Stimulated activated naive CD4-positive, alpha-beta T cell (primary cell): Measurements from ENCODE around the gene ANKFY1.
A peak's percentile ranks its signal among the peaks of the same experiment; 100 is the strongest.

Experiments
- DNase-seq, 6 experiments: peaks; one replicate each; lab custom pipeline; 2025; lab: John Stamatoyannopoulos, UW

ANKFY1 gene, protein sequence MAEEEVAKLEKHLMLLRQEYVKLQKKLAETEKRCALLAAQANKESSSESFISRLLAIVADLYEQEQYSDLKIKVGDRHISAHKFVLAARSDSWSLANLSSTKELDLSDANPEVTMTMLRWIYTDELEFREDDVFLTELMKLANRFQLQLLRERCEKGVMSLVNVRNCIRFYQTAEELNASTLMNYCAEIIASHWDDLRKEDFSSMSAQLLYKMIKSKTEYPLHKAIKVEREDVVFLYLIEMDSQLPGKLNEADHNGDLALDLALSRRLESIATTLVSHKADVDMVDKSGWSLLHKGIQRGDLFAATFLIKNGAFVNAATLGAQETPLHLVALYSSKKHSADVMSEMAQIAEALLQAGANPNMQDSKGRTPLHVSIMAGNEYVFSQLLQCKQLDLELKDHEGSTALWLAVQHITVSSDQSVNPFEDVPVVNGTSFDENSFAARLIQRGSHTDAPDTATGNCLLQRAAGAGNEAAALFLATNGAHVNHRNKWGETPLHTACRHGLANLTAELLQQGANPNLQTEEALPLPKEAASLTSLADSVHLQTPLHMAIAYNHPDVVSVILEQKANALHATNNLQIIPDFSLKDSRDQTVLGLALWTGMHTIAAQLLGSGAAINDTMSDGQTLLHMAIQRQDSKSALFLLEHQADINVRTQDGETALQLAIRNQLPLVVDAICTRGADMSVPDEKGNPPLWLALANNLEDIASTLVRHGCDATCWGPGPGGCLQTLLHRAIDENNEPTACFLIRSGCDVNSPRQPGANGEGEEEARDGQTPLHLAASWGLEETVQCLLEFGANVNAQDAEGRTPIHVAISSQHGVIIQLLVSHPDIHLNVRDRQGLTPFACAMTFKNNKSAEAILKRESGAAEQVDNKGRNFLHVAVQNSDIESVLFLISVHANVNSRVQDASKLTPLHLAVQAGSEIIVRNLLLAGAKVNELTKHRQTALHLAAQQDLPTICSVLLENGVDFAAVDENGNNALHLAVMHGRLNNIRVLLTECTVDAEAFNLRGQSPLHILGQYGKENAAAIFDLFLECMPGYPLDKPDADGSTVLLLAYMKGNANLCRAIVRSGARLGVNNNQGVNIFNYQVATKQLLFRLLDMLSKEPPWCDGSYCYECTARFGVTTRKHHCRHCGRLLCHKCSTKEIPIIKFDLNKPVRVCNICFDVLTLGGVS

DNA sequence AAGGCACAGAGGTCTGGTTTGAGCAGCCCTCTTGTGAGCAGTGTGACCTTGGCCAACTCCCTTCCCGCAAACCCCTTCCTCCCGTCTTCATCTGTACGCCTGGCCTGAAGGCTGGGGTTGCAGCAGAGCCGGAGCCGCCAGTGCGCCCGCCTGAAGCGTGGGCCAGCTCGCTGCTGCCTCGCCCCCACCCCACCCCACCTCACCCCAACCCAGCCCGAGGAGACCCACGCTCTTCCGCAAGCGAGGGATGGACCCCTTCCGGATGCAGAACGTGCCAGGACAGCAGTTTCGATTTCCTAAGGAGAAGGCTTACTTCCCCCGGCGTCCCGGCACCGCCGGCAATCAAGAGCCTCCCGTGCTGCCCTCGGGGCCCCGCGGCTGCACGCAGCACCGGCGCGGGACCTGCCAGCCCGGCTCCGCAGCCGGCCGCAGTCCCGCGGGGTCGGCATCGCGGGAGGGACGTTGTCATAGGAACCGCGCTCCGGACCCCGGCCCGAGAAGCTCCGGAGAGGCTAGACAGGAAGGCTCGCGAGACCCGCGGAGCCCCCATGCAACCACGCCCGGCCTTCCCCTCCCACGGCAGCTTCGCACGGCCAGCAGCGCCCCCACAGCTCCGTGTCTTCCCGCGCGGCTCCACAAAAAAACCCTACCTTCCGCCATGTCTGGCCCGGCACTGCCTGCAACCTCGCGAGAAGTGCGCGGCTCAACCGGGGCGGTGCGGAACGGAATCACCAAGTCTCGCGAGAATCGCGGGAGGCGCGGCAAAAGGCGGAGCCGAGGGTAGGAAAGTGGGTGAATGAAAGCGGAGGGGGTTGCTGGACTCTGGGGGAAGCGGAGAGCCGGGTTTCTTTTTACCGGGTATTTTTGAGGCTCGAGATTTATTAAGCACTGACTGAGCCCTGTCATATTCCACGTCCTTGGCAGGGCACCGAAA, at the start of gene ANKFY1:
Gene ANKFY1 (minus strand): TSS at position 698 of the 934 bp plus-strand sequence. CDS start 38 bp downstream, at position 660.
- DNase-seq: peak; percentile 93 to 97 (median 96)

DNA sequence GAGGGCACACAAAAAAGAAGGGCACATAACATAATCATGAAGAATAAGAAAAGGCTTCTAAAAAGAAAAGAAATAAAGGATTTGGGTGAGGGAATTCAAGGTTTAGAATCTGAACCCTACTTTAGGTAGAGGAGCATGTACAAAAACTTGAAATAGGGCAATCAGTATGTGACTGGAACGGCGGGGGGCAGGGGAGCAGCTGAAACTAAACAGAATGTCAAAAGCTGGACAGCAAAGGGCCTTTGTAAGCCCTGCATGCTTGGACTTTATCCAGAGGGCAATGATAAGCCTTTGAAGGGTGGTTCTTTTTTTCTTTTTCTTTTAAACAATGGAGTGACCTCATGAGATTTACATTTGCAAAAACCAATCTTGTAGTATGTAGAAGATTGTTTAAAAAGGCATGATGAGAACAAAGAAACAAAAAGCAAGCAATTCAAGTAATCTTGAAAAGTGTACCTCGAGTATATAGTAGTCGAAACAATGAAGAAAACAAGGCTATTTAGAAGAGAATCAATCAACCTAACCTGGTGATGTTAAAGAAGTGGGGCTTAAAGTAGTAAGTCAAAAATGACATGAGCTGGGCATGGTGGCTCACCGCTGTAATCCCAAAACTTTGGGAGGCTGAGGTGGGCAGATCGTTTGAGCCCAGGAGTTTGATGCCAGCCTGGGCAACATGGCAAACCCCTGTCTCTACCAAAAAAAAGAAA, 46.7 kb upstream of the ANKFY1 start:
- DNase-seq: no peak

DNA sequence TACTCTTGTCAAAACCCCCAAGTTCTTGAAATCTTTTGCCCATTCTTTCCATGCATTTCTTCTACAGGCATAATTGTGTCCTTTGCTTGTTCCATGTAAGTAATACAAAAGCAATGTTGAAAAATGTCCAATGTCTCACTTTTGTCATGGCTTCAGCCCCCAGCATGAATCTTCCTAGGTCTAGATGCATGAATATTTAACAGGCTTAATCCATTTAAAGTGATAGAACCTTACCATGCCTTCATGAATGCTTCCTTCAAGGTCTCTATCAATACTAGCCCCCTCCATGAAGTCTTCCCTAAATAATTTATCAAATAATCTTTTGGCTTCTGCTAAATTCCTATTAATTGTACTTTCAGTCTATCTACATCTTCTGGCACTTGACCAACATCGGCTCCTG, 46.1 kb upstream of the ANKFY1 start:
- no peak for DNase-seq

DNA sequence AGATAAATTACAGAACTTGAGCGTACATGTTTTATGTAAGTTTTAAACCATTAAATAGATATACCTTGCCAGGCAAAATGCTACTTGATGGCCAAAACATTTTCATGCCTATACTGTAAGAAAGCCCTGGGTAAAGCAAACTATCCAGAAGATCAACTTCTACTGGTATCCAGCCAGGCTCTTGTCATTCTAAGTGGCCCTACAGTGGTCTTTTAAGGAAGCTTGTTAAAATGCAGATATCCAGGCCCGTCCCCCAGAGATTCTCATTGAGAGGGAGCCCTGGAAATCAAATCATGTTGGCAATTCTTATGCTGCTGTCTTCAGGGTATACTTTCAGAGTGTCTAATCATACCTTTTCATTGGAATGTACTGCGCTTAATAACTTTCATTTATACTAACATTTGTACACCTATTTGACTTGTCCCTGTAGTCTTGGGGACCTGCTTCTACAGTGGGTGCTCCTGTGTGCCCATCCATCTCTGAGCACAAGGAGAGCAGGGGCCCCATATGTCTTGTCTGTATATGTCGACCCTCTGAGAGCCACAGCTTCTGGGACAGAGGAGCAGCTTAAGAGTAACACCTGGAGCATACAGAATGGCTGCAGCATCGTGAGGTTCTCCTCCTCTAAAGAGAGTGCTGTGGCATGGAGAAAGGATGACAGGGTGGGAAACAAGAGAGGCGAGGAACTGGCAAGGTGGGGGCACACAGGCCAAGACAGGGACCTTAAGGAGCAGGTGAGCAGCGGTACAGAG, 43.6 kb upstream of the ANKFY1 start:
- DNase-seq: no peak

DNA sequence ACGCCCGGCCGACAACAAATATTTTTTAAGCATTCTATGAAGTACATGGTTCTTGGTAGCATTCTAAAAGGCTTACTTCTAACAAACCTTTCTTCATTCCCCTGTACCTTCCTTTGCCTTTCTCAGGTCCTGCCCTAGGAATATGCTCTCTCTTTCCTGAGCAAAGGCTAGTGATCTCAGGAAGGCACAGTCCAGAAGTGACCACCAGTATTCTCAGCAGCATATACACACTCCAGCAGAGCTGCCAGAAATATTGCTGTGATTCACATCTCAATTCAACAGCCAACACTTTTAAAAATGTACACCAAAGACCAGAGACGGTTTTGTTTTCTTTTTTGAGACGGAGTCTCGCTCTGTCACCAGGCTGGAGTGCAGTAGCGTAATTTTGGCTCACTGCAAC, 41.4 kb upstream of the ANKFY1 start:
- DNase-seq: no peak

DNA sequence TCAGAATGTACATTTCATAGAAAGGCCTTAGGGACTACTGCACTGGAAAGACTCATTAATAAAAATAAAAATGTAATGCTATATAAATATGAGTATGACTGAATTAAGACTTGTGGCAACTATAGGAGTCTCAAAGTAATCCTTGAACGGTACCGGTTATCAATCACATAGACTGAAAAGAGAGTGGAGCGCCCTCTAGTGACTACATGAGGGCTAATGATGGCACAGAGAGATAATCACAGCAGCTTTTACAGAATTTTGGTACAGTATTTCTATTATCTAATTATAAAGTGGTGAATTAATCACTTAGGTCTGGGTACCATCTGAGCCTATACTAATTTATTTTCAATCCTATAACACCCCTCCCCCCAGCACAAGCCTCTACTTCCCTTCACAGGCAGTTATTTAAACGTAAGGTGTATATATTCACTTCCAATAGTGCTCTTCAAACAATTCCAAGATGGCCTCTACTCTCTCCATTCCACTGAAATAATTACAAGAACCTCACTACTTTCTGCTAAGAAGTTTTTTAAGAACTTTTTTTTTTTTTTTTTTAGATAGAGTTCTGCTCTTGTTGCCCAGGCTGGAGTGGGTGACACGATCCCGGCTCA, 40.7 kb upstream of the ANKFY1 start:
- DNase-seq: peak; percentile 7 to 59 (median 41)

DNA sequence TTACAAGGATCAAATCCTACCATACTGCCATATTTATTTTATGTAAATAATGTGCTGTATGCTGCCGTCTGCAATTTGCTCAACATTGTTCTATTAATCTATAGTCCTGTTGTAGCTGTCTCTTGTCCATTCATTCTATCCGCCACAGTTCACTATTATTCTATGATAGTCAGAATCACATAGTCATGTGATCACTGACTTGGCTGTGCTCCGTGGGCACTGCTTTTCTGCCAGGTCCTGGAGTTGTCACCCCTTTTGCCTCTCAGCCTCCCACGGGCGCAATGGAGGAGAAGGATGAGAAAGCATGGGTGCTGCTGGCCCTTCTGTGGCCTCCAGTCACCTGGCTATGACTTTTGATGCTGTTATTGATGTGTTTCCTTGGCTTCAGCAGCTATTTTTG, 37.3 kb upstream of the ANKFY1 start:
- DNase-seq: no peak

DNA sequence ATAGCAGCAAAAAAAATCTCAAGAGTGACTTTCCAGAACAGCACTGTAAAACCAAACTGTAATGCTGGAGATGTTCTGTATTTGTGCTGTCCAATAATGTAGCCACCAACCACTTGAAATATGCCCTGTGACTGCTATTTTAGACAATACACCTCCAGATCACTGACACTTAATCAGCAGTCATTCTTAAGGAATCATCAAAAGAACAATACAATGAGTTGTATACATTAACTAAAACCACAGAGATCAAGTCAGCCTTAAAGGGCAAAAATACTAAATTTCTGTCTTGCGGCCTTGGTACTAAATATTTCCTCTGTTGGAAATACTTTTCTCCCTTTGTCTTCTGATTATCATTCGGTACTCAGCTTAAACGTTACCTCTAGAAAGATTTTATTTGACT, 33.6 kb upstream of the ANKFY1 start:
- DNase-seq: no peak

DNA sequence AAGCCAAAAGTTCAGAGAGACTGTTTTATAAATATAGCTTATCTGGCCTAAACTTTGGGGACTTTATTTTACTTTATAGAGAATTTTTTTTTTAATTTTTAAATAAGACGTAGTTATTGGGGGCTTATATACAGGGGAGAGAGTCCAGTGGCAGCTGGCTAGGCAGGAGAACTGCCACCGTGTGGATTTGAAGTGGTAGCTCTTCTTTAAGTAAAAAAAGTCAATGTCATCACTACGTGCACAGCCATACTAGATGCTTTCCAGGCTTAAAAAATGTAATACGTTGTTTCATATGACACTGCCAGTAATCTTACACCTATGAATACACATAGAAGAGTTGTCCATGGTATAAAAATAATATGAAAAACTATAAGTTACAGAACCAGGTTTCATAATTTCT, 31.9 kb upstream of the ANKFY1 start:
- DNase-seq: no peak

DNA sequence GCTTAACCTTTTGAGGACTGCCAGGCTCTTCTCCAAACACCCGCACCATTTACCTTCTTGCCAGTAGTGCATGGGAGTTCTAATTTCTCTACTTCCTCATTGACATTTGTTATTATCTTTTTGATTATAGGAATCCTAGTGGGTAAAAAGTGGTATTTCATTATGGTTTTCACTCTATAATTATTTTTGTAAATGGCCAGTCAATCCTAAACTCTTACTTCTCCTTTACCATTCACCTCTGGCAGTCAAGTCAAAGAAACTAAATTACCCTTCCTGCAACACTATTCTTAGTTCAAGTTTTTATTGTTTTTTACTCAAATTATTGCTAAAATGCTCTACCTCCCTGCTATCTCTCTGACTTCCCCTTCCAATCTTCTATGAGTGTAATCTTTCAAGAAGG, 29.8 kb upstream of the ANKFY1 start:
- no peak for DNase-seq

DNA sequence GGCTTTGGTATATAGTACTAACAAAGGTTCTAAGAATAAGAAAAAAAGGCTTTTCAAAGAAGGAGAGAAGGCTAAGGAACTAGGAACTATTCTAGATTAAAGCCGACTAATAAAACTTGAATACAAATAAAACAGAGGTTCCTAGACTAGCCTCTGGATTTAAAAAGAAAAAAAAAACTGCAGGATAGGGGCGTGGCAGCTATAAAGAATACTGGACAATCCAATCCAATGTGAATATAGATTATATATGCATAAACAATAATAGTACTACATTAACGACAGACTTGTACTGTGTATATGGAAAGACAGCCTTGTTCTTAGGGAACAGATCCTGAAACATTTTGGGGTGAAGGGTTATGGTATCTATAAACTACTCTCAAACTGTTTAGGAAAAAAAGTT, 23.9 kb upstream of the ANKFY1 start:
- DNase-seq: no peak

DNA sequence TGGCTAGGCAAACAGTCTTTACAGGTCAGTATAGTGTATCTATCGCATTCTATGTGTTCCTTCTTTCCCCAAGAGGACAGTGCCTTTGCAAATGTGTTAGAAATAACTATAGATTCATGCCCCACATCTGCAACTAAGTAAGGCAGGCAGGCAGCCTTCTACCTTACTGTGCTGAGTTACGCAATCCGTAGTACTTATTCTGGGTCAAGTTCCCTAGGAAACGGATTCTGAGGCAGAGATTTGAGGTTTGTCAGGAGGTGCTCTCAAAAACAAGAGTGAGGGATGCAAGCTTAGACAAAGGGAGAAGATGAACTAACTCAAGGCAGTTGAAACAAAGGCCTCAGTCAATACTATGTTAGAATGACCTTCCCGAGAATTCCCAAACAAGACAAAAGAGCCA, 12.7 kb upstream of the ANKFY1 start:
- DNase-seq: no peak

DNA sequence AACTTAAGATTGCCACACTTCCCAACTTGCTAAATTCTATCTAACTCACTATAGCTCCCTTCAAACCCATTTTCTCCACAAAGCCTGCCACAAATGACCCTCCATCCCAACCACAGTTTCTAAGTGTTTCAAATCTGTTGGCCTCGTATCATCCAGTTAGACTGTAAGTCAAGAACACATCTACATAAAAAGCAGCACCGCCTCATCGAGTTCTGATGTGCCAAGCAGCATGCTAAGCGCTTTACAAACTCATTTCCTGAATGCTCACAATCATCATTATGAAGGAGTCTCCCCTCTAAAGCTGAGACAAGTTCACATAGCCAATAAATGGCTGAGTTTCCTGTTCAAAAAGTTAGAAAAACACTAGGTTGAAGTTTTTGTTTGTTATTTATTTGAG, 9.2 kb upstream of the ANKFY1 start:
- no peak for DNase-seq

DNA sequence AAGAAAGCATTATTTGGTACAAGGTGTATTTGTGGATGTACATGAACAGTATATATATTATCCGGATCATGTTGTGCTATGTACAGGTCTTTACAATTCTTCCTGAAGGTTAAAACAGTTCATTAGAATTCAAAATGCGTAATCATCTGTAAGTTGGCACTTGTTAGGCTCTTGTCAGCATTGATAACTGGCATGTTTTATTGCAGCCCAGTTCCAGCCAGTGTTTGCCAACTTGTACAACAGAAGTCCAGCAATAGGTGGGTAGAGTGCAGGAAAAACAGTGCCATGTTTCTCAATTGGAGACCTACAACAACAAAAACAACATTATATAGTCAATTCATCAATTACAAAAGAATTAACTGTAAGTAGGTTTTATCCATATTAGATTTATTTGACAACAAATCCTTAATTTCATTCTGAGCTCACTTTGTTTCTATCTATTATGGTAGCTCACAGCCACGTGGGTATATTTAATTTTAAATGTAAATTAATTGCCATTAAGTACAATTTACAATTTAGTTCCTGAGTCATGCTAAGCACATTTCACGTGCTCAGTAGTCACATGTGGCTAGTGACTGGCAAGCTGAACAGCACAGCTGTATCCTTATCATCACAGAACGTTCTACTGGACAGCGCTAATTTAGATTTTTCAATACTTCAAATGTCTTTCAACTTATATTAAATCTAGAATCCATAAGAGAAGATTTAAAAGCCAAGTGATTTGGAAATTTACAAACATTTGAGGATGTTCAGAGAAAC, 8.6 kb upstream of the ANKFY1 start:
- DNase-seq: no peak

DNA sequence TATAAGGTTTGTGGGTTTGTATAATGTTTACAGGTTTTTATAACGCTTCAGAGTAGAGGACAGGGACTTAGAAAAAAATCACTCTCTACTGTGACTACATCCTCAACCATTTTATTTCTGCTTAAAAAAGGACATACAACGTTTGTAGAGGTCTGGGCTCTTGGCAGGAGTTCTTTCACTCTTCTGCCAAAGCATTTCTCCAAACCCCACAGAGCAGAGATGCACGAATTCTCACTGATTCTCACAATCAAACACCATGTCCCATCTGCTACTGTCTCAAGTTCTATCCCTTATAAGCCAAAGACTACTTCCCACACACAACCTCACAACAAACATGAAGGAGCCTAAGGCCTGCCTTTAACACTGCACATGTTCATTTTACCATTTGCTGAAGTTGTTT, 7.0 kb upstream of the ANKFY1 start:
- no peak for DNase-seq

DNA sequence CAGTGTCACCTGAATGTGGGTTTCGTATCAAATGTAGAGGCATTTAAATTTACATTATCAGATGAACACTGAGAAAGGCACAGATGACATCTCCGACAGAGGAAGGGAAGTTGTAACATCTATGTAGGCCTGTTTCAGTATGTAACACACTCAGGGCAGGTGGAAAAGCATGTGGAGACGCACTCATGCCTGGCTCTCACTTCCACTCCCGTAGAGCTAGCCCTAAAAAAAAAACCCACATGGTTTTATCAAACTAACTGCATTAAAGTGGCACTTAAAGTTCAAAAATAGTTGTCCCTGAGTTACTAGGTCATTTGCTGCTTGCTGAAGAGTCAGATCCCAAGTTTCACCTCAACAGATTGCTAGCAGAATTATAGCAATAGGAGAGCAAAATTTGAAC, 6.1 kb upstream of the ANKFY1 start:
- DNase-seq: no peak

DNA sequence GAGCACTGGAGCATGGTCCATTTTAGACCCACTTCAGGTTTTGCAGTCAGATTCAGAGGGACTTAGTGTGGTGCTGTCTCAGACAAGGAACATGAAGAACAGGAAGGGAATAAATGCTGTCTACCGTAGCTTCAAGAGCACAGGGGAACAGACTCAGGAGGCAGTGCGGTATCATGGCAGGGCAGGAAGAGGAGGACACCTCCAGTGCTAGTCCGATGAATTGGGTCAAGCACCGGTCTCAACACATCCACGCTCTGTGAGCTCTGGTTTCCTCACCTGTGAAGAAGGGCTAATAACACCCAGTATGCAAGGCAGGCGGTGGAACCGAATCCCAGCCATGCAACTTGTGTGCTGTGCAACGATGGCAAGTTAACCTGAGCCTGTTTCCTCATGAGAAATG, 3.6 kb upstream of the ANKFY1 start:
- DNase-seq: no peak

DNA sequence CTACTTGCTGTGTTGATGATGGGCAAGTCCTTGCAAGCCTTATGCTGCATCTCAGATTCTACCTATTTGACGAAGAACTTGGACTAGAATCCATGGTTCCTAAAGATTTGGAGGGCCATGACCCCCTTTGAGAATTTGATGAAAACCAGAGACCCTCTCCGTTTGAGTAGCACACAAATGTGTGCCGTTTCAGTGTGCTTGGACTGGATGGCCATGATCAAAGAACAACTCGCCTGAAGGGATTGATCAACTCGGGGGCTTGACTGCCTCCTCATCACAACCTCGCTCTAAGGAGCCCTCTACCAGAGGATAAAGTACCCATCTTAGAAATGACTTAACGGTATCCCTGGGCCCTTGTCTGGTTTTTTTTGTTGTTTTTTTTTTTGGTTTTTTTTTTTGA, 2.8 kb upstream of the ANKFY1 start:
- no peak for DNase-seq

DNA sequence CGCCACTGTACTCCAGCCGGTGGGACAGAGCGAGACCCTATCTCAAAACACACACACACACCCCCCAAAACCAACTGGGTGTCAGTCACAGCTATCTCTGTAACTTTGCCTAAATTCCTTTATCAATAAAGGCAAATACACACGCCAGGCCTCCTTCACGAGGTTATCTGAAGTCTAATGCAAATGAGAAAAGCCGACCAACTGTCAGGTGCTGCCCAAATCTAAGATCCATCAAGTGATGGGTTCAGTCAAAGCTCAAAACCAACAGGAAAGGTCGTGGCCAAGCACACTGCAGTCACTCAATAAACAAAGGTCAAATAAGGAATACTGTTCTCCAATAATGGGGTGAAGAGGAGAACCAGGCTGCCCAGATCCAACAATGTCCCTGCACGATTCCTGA, 1.1 kb downstream of the ANKFY1 start:
- DNase-seq: no peak
